GM12865 (cell line): ENCODE measurements around the gene GDI2.
"Not testable (repeated sequence)": the region's sequence is repeated elsewhere in the genome, so short reads cannot be mapped to it uniquely, and the experiment has no call there.

Source experiments
- DNase-seq: peaks from one replicate; pipeline ENCODE4 v3.0.0; 2010; ENCODE audit warnings: low read depth
- H3K4me3 ChIP-seq: 2 replicates; pipeline ENCODE4 v1.5.1; 2011; ENCODE audit warnings: mild to moderate bottlenecking, low read depth, low read length, control low read depth
- CTCF ChIP-seq: IDR thresholded peaks from 2 replicates; pipeline ENCODE4 v1.5.1; 2011; ENCODE audit warnings: low read length, control low read depth, low read depth, inconsistent platforms; ENCODE audit not compliant: insufficient read depth; ENCODE audit errors: missing control alignments

Gene GDI2

DNA sequence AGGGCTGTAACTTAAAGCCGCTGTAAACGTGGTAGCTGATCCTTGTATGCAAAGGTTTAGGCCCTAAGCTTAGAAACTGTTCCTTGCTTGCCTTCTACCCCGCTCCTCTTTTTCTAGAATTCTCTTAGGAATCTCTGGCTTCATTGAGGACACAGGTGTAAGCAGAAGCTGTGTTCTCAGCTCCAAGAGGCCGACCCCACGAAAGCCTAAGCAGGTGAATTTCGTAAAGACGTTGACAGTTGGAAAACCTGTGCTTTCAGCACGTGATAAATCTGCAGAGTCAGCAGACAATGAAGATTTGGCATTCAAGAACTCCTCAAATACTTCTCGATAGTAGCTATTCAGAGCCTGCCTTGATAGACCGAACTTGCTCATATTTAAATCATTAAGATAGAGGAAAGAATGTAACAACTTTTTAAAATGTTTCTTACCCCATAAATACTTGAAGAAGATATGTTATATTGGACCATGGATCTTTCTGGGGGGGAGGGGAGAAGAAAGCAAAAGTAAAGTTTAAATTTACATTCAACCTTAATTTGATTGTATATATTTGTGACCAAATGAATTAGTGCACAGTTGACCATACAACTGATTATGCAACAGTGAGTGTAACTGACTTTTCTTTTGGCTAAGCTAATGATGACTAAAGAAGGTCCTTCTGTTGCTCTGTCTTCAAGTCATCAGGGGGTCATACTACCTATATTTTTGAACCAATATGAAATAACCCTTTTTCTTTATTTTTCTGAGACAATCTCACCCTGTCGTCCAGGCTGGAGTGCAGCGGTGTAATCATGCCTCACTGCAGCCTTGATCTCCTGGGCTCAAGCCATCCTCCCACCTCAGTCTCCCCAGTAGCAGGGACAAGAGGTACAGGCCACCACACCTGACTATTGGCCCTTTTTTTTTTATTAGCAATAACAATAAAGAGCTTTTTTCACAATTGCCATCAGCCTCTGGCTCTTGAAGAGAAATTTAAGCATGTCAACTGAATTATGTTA, 1.2 kb upstream of the GDI2 start:
- peak overlapping the region; percentile 86 for H3K4me3 ChIP-seq
- TF ChIP-seq CTCF: no peak
- DNase-seq: peak; percentile 68

DNA sequence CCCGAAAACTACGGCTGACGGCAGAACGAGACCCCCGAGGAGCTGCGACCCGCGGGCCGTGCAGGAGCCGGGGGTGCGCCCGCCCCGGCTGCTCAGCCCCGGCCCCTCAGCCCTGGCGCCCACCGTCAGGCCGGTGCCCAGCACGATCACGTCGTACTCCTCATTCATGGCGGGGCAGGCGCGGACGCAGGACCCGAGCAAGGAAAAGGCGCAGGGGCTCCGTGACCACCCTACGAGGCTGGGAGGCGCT, 218 bp downstream of the GDI2 start:
- H3K4me3 ChIP-seq: peak overlapping the region; percentile 99
- no peak for DNase-seq
- no peak for TF ChIP-seq CTCF

DNA sequence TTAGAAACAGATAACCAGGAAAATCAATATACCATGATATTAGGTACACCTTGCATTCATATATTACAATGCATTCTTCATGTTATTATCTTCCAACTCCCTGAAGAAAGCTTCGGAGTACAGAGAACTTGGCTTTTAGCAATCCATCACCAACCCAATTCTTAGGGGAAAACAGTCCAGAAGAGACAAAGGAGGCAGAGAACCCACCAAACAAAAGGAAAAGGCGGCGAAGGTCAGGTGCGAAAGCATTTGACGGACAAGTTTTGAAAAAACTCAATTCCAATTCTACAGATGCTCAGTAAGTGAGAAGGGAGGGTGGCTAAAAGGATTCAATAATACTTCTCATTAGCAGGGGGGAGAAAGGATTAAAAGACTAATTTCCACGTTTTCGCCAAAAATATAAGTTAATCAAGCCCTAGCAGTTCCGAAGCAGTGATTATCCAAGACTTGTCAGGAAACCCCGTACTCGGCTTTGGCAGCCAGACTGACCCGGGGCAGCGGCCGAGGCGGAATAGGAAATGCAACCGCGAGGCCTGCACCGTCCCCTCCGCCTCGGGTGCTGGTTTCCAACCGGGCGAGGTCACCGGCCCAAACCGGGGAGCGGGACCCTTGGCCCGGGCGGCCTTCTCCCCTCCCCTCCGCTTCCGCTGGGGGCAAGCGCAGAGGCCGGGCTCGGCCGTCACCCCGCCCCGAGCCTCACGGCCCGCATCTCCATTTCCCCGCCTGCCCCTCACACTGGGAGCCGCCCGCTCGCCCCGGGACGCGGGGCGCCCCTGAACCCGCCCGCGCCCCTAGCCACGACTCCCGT, 747 bp downstream of the GDI2 start:
- peak overlapping the region; percentile 99 for H3K4me3 ChIP-seq
- peak; percentile 63 for DNase-seq
- TF ChIP-seq CTCF: no peak

GRCh38 chr10:5811387-5811821, 1.8 kb downstream of the GDI2 start:
- H3K4me3 ChIP-seq: peak overlapping the region; percentile 99
- TF ChIP-seq CTCF: no peak
- DNase-seq: peak; percentile 49

- DNase-seq: no peak
- TF ChIP-seq CTCF: no peak
- H3K4me3 ChIP-seq: peak overlapping the region; percentile 99
Observed at GRCh38 chr10:5810225-5810624, 3.0 kb downstream of the GDI2 start.

- H3K4me3 ChIP-seq: peak overlapping the region; percentile 99
Observed at GRCh38 chr10:5809527-5810154, 3.6 kb downstream of the GDI2 start.

GRCh38 chr10:5808783-5809392, 4.3 kb downstream of the GDI2 start:
- H3K4me3 ChIP-seq: peak overlapping the region; percentile 99
- DNase-seq: not testable (repeated sequence)

More at GRCh38 chr10:5809527-5810154, 3.6 kb downstream of the GDI2 start:
- peak; percentile 38 for DNase-seq
- TF ChIP-seq CTCF: no peak
